Panc1 (cell line): ENCODE results near the gene CGGBP1.
"Not testable (repeated sequence)": the region's sequence is repeated elsewhere in the genome, so short reads cannot be mapped to it uniquely, and the experiment has no call there.

ENCODE experiments used
- CTCF ChIP-seq: fragments of 450-650 bp; IDR thresholded peaks from 2 replicates; pipeline ENCODE4 v1.5.1; 2017; ENCODE audit warnings: mild to moderate bottlenecking
- POLR2AphosphoS5 ChIP-seq: IDR thresholded peaks from 2 replicates; pipeline ENCODE4 v1.6.1; 2012; ENCODE audit warnings: mild to moderate bottlenecking, low read depth, low read length, moderate library complexity
- REST ChIP-seq, 2 experiments: IDR thresholded peaks; 2 replicates each; pipeline ENCODE4 v1.6.1; 2011 to 2012; ENCODE audit warnings: low read depth in 2 of 2, control low read depth in 1 of 2, low read length in 1 of 2, mild to moderate bottlenecking in 1 of 2, moderate library complexity in 1 of 2; ENCODE audit not compliant: insufficient read depth in 1 of 2
- SIN3A ChIP-seq: IDR thresholded peaks from 2 replicates; pipeline ENCODE4 v1.6.1; 2012; ENCODE audit warnings: low read depth, mild to moderate bottlenecking, low read length, moderate library complexity, borderline replicate concordance; ENCODE audit not compliant: insufficient read depth
- TCF7L2 ChIP-seq: IDR thresholded peaks from 2 replicates; pipeline ENCODE4 v1.6.1; 2011; ENCODE audit warnings: mild to moderate bottlenecking, low read depth, low read length, inconsistent platforms

- TF ChIP-seq POLR2AphosphoS5; CTCF; REST (IDR thresholded peaks at IDR 0.05; ENCODE audit: insufficient read depth in 1 of 2, low read depth in 2 of 2, low read length in 1 of 2); SIN3A; TCF7L2: not testable (repeated sequence)
Measured at GRCh38 chr3:88015656-88016055, 43.1 kb downstream of the CGGBP1 start.
